Panc1 (cell line): ENCODE data around the gene FFAR1.

Source experiments
- POLR2AphosphoS5 ChIP-seq: IDR thresholded peaks from 2 replicates; pipeline ENCODE4 v1.6.1; 2012; ENCODE audit warnings: mild to moderate bottlenecking, low read depth, low read length, moderate library complexity
- TF ChIP-seq, protein P1 (sequence below), 2 experiments: IDR thresholded peaks; 2 replicates each; pipeline ENCODE4 v1.6.1; 2011 to 2012; ENCODE audit warnings: low read depth in 2 of 2, control low read depth in 1 of 2, low read length in 1 of 2, mild to moderate bottlenecking in 1 of 2, moderate library complexity in 1 of 2; ENCODE audit not compliant: insufficient read depth in 1 of 2
- TF ChIP-seq, protein P2 (sequence below): fragments of 450-650 bp; IDR thresholded peaks from 2 replicates; pipeline ENCODE4 v1.5.1; 2017; ENCODE audit warnings: mild to moderate bottlenecking

DNA sequence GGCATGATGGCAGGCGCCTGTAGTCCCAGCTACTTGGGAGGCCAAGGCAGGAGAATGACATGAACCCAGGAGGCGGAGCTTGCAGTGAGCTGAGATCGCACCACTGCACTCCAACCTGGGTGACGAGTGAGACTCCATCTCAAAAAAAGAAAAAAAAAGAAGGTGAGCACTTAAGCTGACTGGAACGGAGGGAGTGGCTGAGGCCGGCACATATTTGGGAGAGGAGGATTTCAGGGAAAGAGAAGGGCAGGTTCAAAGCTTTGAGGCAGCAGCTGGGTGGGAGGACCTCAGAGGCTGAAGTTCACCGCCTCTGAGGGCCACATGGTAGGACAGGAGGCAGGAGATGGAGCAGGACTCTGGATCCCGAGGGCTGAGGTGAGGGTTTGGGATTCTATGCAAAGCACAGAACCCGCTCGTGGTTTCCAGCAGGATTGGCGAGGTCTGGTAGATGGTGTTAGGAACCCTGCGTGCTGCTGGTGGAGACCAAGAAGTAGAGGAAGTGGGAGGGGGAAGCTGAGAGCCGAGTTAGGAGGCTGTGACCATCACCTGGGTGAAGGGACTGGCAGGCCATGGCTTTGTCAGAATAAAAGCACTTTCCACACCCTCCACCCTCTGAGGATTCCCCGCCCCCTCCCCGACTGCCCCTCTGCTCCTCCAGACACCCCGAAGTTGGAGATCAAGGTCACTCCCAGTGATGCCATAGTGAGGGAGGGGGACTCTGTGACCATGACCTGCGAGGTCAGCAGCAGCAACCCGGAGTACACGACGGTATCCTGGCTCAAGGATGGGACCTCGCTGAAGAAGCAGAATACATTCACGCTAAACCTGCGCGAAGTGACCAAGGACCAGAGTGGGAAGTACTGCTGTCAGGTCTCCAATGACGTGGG lies 10.4 kb upstream of the FFAR1 start:
- TF ChIP-seq, protein P1, sequence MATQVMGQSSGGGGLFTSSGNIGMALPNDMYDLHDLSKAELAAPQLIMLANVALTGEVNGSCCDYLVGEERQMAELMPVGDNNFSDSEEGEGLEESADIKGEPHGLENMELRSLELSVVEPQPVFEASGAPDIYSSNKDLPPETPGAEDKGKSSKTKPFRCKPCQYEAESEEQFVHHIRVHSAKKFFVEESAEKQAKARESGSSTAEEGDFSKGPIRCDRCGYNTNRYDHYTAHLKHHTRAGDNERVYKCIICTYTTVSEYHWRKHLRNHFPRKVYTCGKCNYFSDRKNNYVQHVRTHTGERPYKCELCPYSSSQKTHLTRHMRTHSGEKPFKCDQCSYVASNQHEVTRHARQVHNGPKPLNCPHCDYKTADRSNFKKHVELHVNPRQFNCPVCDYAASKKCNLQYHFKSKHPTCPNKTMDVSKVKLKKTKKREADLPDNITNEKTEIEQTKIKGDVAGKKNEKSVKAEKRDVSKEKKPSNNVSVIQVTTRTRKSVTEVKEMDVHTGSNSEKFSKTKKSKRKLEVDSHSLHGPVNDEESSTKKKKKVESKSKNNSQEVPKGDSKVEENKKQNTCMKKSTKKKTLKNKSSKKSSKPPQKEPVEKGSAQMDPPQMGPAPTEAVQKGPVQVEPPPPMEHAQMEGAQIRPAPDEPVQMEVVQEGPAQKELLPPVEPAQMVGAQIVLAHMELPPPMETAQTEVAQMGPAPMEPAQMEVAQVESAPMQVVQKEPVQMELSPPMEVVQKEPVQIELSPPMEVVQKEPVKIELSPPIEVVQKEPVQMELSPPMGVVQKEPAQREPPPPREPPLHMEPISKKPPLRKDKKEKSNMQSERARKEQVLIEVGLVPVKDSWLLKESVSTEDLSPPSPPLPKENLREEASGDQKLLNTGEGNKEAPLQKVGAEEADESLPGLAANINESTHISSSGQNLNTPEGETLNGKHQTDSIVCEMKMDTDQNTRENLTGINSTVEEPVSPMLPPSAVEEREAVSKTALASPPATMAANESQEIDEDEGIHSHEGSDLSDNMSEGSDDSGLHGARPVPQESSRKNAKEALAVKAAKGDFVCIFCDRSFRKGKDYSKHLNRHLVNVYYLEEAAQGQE (IDR thresholded peaks at IDR 0.05; ENCODE audit: insufficient read depth in 1 of 2, low read depth in 2 of 2, low read length in 1 of 2): no peak
- TF ChIP-seq, protein P2, sequence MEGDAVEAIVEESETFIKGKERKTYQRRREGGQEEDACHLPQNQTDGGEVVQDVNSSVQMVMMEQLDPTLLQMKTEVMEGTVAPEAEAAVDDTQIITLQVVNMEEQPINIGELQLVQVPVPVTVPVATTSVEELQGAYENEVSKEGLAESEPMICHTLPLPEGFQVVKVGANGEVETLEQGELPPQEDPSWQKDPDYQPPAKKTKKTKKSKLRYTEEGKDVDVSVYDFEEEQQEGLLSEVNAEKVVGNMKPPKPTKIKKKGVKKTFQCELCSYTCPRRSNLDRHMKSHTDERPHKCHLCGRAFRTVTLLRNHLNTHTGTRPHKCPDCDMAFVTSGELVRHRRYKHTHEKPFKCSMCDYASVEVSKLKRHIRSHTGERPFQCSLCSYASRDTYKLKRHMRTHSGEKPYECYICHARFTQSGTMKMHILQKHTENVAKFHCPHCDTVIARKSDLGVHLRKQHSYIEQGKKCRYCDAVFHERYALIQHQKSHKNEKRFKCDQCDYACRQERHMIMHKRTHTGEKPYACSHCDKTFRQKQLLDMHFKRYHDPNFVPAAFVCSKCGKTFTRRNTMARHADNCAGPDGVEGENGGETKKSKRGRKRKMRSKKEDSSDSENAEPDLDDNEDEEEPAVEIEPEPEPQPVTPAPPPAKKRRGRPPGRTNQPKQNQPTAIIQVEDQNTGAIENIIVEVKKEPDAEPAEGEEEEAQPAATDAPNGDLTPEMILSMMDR: no peak
- no peak for TF ChIP-seq POLR2AphosphoS5
